ENCODE results near the gene NUAK2. TPM values are rescaled to one million over a fixed set of nuclear protein-coding genes. Genes with fewer than 3 reads are reported as not detected.

NUAK2 gene
- 55.9 TPM for polyA plus RNA-seq (2013, experiment 1 of 2)
- polyA plus RNA-seq (2013, experiment 2 of 2), result 57.2 TPM

DNA sequence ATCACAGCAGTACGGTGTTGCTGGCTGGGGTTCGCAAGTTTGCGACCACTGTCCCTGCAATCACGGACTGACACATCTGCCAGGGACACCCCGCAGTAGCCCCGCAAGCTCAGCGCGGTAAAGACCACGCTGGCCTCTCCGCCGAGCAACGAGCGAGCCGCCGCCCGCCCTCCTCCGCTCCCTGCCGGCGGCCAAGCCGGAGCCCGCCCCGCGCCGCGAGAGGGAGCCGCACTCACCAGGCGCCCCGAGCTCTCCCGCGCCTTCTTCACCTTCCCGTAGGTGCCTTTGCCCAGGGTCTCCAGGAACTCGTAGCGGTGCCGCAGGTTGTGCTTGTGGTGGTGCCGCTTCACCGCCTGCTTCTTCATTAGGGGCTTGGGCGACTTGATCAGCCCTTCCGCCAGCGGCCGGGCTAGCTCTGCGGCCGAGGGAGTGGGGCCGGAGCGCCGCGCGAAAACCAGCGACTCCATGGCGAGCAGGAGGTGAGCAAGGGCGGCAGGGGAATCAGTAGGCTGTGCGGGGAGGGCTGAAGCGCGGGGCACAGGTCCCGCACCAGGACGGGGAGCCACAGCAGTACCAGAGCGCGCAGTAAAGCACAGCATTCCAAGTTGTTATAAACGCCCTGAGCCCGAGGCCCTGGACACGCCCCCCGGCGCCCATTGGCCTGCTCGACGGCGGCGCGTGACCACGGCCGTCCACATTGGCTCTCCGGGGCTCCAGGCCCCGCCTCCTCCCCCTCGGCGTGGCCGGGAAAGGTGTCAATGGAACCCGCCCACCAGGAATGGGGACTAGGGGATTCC lies at the start of gene NUAK2:
TSS of gene NUAK2 (minus strand) at position 584 of the 797 bp plus-strand sequence. CDS start at position 467, 117 bp downstream.
- Histone ChIP-seq H2BK15ac (ENCODE audit: low read length) (peak within 1 kb of the TSS; percentile 44), H4K8ac (ENCODE audit: low read depth, low read length) (no peak within 1 kb of the TSS), H3K9ac (ENCODE audit: low read depth, low read length, poor library complexity) (peak within 1 kb of the TSS; percentile 99), H3K4ac (ENCODE audit: low read length) (peak within 1 kb of the TSS; percentile 47), H2BK5ac (ENCODE audit: low read length) (peak within 1 kb of the TSS; percentile 97), H3K14ac (ENCODE audit: low read length) (peak within 1 kb of the TSS; percentile 99), H3K79me1 (ENCODE audit: low read depth, low read length) (no peaks in the 10 kb centered on the region), H3K9me3 (replicated peaks in 1 of 2; ENCODE audit: control insufficient read depth in 2 of 2, insufficient read depth in 1 of 2, low read depth in 1 of 2, low read length in 2 of 2) (no peaks in the 10 kb centered on the region), H2AFZ (ENCODE audit: low read length) (peak within 1 kb of the TSS; percentile 75), H3K36me3 (replicated peaks in 1 of 2; ENCODE audit: control insufficient read depth in 2 of 2, insufficient read depth in 2 of 2, low read length in 2 of 2) (peaks cover 8 to 37% of the 10 kb centered on the region in 2 donors), H3K27ac (replicated peaks; ENCODE audit: low read length) (peak within 1 kb of the TSS; percentile 67), H4K91ac (ENCODE audit: low read depth, low read length, poor library complexity) (peak within 1 kb of the TSS; percentile 66), H2BK12ac (ENCODE audit: low read length) (no peak within 1 kb of the TSS), H3K27me3 (ENCODE audit: control insufficient read depth in 3 of 3, insufficient read depth in 3 of 3, low read depth in 1 of 3, low read length in 3 of 3) (no peaks in the 10 kb centered on the region), H2AK5ac (ENCODE audit: low read depth, low read length) (peak within 1 kb of the TSS; percentile 91), H3K4me2 (ENCODE audit: insufficient read depth, low read length, poor library complexity, severe bottlenecking) (peak within 1 kb of the TSS; percentile 51), H3K4me3 (ENCODE audit: low read length in 2 of 2) (peak within 1 kb of the TSS; percentile 91 to 96), H3K18ac (ENCODE audit: low read length) (peak within 1 kb of the TSS; percentile 99), H2BK120ac (ENCODE audit: low read depth, low read length) (peak within 1 kb of the TSS; percentile 66), H3K23ac (ENCODE audit: low read depth, low read length, poor library complexity) (peak within 1 kb of the TSS; percentile 89), H3K4me1 (ENCODE audit: control insufficient read depth in 2 of 2, insufficient read depth in 1 of 2, low read depth in 1 of 2, low read length in 2 of 2) (peaks cover 34% of the 10 kb centered on the region in 2 donors)
- peak; percentile 93 for DNase-seq (ENCODE audit: low spot score)
- no CpG with 5 or more reads among the region's 75 CpGs for WGBS, 2 donors (ENCODE audit: extremely low coverage in 2 of 2, insufficient read length in 2 of 2, insufficient replicate concordance in 1 of 2)

GRCh38 chr1:205370780-205371179 lies 49.2 kb upstream of the NUAK2 start:
- peaks cover 12 to 25% of the 10 kb centered on the region in 2 donors for H3K4me1 ChIP-seq (ENCODE audit: control insufficient read depth in 2 of 2, insufficient read depth in 1 of 2, low read depth in 1 of 2, low read length in 2 of 2)
- no peaks in the 10 kb centered on the region for H3K36me3 ChIP-seq (replicated peaks in 1 of 2; ENCODE audit: control insufficient read depth in 2 of 2, insufficient read depth in 2 of 2, low read length in 2 of 2)
- no peak overlapping the region for H3K27ac ChIP-seq (replicated peaks; ENCODE audit: low read length)
- H3K27me3 ChIP-seq (ENCODE audit: control insufficient read depth in 3 of 3, insufficient read depth in 3 of 3, low read depth in 1 of 3, low read length in 3 of 3), result peaks cover 0 to 66% (median 0%) of the 10 kb centered on the region in 3 experiments
- no peak overlapping the region for H3K14ac ChIP-seq (ENCODE audit: low read length)
- no peak overlapping the region for H3K4me2 ChIP-seq (ENCODE audit: insufficient read depth, low read length, poor library complexity, severe bottlenecking)
- no peak overlapping the region for H3K23ac ChIP-seq (ENCODE audit: low read depth, low read length, poor library complexity)
- H3K4ac ChIP-seq (ENCODE audit: low read length), result no peak overlapping the region
- no peak overlapping the region for H2BK15ac ChIP-seq (ENCODE audit: low read length)
- no peak overlapping the region for H3K18ac ChIP-seq (ENCODE audit: low read length)
- no peak overlapping the region for H3K9ac ChIP-seq (ENCODE audit: low read depth, low read length, poor library complexity)
- H2BK12ac ChIP-seq (ENCODE audit: low read length), result no peak overlapping the region
- no peak overlapping the region for H2BK5ac ChIP-seq (ENCODE audit: low read length)
- H3K79me1 ChIP-seq (ENCODE audit: low read depth, low read length), result no peaks in the 10 kb centered on the region
- H4K91ac ChIP-seq (ENCODE audit: low read depth, low read length, poor library complexity), result no peak overlapping the region
- no peak for DNase-seq (ENCODE audit: low spot score)
- no peaks in the 10 kb centered on the region for H3K9me3 ChIP-seq (replicated peaks in 1 of 2; ENCODE audit: control insufficient read depth in 2 of 2, insufficient read depth in 1 of 2, low read depth in 1 of 2, low read length in 2 of 2)
- H2BK120ac ChIP-seq (ENCODE audit: low read depth, low read length), result no peak overlapping the region
- no peak overlapping the region for H2AK5ac ChIP-seq (ENCODE audit: low read depth, low read length)
- no peak overlapping the region for H2AFZ ChIP-seq (ENCODE audit: low read length)
- no peak overlapping the region for H4K8ac ChIP-seq (ENCODE audit: low read depth, low read length)
- no peak overlapping the region for H3K4me3 ChIP-seq (ENCODE audit: low read length in 2 of 2)

DNA sequence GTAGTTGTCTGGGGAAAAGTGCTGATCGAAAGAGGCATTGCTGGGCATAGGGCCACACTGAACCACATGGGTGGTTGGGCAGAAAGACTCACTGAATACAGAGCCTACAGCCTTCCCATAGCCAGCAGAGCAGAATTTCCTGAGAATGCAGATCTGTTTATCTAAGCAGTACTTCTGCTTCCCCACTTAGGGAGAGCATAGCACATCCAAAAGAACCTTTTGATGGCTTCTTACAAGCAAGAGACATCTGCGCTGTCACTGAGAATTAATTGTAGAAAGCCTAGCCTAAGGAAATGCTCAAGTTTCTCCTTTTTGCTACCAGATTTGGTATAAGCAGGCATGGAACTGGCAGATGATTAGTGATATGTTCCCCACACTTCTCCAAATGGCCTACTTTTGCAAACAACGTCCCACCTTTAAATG lies 48.2 kb upstream of the NUAK2 start:
- H2AK5ac ChIP-seq (ENCODE audit: low read depth, low read length), result no peak overlapping the region
- H2BK15ac ChIP-seq (ENCODE audit: low read length), result no peak overlapping the region
- no peak overlapping the region for H3K9ac ChIP-seq (ENCODE audit: low read depth, low read length, poor library complexity)
- no peak overlapping the region for H4K91ac ChIP-seq (ENCODE audit: low read depth, low read length, poor library complexity)
- no peak overlapping the region for H3K14ac ChIP-seq (ENCODE audit: low read length)
- H3K9me3 ChIP-seq (replicated peaks in 1 of 2; ENCODE audit: control insufficient read depth in 2 of 2, insufficient read depth in 1 of 2, low read depth in 1 of 2, low read length in 2 of 2), result no peaks in the 10 kb centered on the region
- no peak overlapping the region for H3K4me3 ChIP-seq (ENCODE audit: low read length in 2 of 2)
- whole genome bisulfite sequencing, 2 donors (ENCODE audit: extremely low coverage in 2 of 2, insufficient read length in 2 of 2, insufficient replicate concordance in 1 of 2), result no CpG with 5 or more reads among the region's 3 CpGs
- H2BK12ac ChIP-seq (ENCODE audit: low read length), result no peak overlapping the region
- no peak overlapping the region for H4K8ac ChIP-seq (ENCODE audit: low read depth, low read length)
- H3K23ac ChIP-seq (ENCODE audit: low read depth, low read length, poor library complexity), result no peak overlapping the region
- H2BK120ac ChIP-seq (ENCODE audit: low read depth, low read length), result no peak overlapping the region
- H3K27ac ChIP-seq (replicated peaks; ENCODE audit: low read length), result no peak overlapping the region
- H3K27me3 ChIP-seq (ENCODE audit: control insufficient read depth in 3 of 3, insufficient read depth in 3 of 3, low read depth in 1 of 3, low read length in 3 of 3), result peaks cover 0 to 62% (median 0%) of the 10 kb centered on the region in 3 experiments
- H3K4me2 ChIP-seq (ENCODE audit: insufficient read depth, low read length, poor library complexity, severe bottlenecking), result no peak overlapping the region
- no peaks in the 10 kb centered on the region for H3K79me1 ChIP-seq (ENCODE audit: low read depth, low read length)
- peaks cover 15 to 24% of the 10 kb centered on the region in 2 donors for H3K4me1 ChIP-seq (ENCODE audit: control insufficient read depth in 2 of 2, insufficient read depth in 1 of 2, low read depth in 1 of 2, low read length in 2 of 2)
- DNase-seq (ENCODE audit: low spot score), result no peak
- no peak overlapping the region for H2BK5ac ChIP-seq (ENCODE audit: low read length)
- no peaks in the 10 kb centered on the region for H3K36me3 ChIP-seq (replicated peaks in 1 of 2; ENCODE audit: control insufficient read depth in 2 of 2, insufficient read depth in 2 of 2, low read length in 2 of 2)
- H2AFZ ChIP-seq (ENCODE audit: low read length), result no peak overlapping the region
- H3K4ac ChIP-seq (ENCODE audit: low read length), result no peak overlapping the region
- H3K18ac ChIP-seq (ENCODE audit: low read length), result no peak overlapping the region

DNA sequence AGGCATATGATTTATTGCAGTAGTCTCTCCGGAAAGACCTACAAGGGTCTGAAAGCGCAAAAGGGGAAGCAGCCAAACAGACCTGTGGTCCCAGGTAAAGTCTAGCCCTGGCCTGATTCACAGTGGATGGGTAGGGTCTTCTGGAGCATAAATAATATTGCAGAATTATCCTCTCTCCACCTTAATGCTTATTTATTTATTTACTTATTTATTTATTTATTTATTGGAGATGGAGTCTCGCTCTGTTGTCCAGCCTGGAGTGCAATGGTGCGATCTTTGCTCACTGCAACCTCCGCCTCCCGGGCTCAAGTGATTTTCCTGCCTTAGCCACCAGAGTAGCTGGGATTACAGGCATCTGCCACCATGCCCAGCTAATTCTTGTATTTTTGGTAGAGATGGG lies 46.9 kb upstream of the NUAK2 start:
- Histone ChIP-seq H2BK15ac (ENCODE audit: low read length) (no peak overlapping the region), H3K4ac (ENCODE audit: low read length) (no peak overlapping the region), H3K4me3 (ENCODE audit: low read length in 2 of 2) (no peak overlapping the region), H4K91ac (ENCODE audit: low read depth, low read length, poor library complexity) (no peak overlapping the region), H3K79me1 (ENCODE audit: low read depth, low read length) (no peaks in the 10 kb centered on the region), H3K4me2 (ENCODE audit: insufficient read depth, low read length, poor library complexity, severe bottlenecking) (no peak overlapping the region), H3K27me3 (ENCODE audit: control insufficient read depth in 3 of 3, insufficient read depth in 3 of 3, low read depth in 1 of 3, low read length in 3 of 3) (peaks cover 0 to 49% (median 0%) of the 10 kb centered on the region in 3 experiments), H3K36me3 (replicated peaks in 1 of 2; ENCODE audit: control insufficient read depth in 2 of 2, insufficient read depth in 2 of 2, low read length in 2 of 2) (no peaks in the 10 kb centered on the region), H3K23ac (ENCODE audit: low read depth, low read length, poor library complexity) (no peak overlapping the region), H4K8ac (ENCODE audit: low read depth, low read length) (no peak overlapping the region), H3K9me3 (replicated peaks in 1 of 2; ENCODE audit: control insufficient read depth in 2 of 2, insufficient read depth in 1 of 2, low read depth in 1 of 2, low read length in 2 of 2) (no peaks in the 10 kb centered on the region), H2BK5ac (ENCODE audit: low read length) (no peak overlapping the region), H2AFZ (ENCODE audit: low read length) (no peak overlapping the region), H2BK120ac (ENCODE audit: low read depth, low read length) (no peak overlapping the region), H2BK12ac (ENCODE audit: low read length) (no peak overlapping the region), H3K14ac (ENCODE audit: low read length) (no peak overlapping the region), H2AK5ac (ENCODE audit: low read depth, low read length) (no peak overlapping the region), H3K9ac (ENCODE audit: low read depth, low read length, poor library complexity) (no peak overlapping the region), H3K27ac (replicated peaks; ENCODE audit: low read length) (no peak overlapping the region), H3K18ac (ENCODE audit: low read length) (no peak overlapping the region), H3K4me1 (ENCODE audit: control insufficient read depth in 2 of 2, insufficient read depth in 1 of 2, low read depth in 1 of 2, low read length in 2 of 2) (peaks cover 15% of the 10 kb centered on the region in 2 donors)
- WGBS, 2 donors (ENCODE audit: extremely low coverage in 2 of 2, insufficient read length in 2 of 2, insufficient replicate concordance in 1 of 2), result no CpG with 5 or more reads among the region's 6 CpGs
- no peak for DNase-seq (ENCODE audit: low spot score)

Measured in neuronal stem cell (in vitro differentiated cells).